K562 (cell line): ENCODE measurements around the gene SNCB.

Experiments
- EP300 ChIP-seq: IDR thresholded peaks from 2 replicates; pipeline ENCODE4 v1.6.1; 2012; ENCODE audit warnings: low read length, improper control_type of control experiment
- ZFP1 ChIP-seq: fragments of 450-650 bp; formaldehyde crosslinking; IDR thresholded peaks from 2 replicates; pipeline ENCODE4 v1.4.0; 2020; ENCODE audit warnings: mild to moderate bottlenecking, mixed read lengths

DNA sequence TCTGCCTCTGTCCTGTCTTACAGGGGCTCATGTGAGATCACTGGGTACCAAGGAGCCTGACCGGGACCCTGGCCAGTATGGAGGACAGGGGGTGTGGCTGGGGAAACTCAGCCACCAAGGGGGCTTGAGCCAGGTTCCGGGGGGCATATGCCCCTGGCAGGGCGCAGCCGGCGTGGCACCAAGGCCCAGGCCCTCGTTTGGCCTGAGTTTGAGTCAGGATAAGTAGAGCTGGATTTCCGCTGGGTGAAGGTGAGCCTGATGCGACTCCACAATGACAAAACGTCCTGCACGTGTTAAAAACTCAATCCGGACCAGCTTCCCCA, 16.3 kb upstream of the SNCB start:
- TF ChIP-seq EP300 (no peak), ZFP1 (CRISPR knock-in tag) (no peak)
